GM12864 (cell line): ENCODE data around the gene TTC1.

Source experiments
- DNase-seq: peaks from one replicate; pipeline ENCODE4 v3.0.0-alpha.2; 2011; ENCODE audit warnings: low read depth
- H3K4me3 ChIP-seq: 2 replicates; pipeline ENCODE4 v1.5.1; 2011; ENCODE audit warnings: mild to moderate bottlenecking, low read depth, low read length, control low read depth
- TF ChIP-seq, protein P1 (sequence below): IDR thresholded peaks from 2 replicates; pipeline ENCODE4 v1.5.1; 2011; ENCODE audit warnings: low read depth, mild to moderate bottlenecking, moderate library complexity, low read length, control low read depth, inconsistent platforms; ENCODE audit errors: missing control alignments

TTC1 gene

DNA sequence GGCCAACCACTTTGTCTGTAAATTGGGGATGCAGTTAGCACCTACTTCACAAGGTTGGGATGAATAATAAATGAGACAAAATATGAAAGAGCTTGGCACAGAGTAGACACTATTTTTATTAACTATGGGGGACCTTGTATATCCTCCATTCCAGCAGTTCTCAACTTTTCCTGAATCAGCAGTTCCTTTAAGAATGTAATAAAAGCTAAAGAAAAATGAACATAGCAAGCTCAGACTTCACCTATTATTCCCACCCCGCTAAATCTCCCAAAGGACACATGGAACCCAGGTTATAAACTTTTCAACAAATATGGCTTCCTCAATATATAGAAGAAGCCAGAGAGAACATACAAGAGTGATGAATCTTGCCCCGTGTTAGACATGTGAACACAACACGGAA is 32.0 kb upstream of the TTC1 start:
- H3K4me3 ChIP-seq, result no peak overlapping the region
- no peak for DNase-seq
- TF ChIP-seq, protein P1, sequence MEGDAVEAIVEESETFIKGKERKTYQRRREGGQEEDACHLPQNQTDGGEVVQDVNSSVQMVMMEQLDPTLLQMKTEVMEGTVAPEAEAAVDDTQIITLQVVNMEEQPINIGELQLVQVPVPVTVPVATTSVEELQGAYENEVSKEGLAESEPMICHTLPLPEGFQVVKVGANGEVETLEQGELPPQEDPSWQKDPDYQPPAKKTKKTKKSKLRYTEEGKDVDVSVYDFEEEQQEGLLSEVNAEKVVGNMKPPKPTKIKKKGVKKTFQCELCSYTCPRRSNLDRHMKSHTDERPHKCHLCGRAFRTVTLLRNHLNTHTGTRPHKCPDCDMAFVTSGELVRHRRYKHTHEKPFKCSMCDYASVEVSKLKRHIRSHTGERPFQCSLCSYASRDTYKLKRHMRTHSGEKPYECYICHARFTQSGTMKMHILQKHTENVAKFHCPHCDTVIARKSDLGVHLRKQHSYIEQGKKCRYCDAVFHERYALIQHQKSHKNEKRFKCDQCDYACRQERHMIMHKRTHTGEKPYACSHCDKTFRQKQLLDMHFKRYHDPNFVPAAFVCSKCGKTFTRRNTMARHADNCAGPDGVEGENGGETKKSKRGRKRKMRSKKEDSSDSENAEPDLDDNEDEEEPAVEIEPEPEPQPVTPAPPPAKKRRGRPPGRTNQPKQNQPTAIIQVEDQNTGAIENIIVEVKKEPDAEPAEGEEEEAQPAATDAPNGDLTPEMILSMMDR, result no peak

DNA sequence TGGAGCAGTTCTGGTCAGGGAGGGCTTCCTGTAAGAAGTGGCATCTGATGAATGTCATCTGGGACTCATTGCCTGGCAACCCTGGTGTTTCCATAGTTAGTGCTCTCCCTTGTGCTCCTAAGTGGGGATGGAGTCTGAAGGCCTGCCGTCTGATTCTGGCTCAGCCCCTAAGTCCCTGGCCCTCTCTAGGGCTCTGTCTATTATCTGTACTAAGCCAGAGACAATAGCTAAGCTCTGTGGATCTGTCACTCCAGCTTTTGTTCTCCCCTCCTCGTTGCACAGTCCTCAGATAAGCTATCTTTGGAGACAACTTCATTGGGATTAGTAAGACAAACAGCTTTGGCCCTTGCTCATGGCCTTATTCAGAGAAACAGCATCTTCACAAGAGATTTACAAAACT is 30.6 kb upstream of the TTC1 start:
- TF ChIP-seq, protein P1, result no peak
- no peak for DNase-seq
- H3K4me3 ChIP-seq, result no peak overlapping the region

DNA sequence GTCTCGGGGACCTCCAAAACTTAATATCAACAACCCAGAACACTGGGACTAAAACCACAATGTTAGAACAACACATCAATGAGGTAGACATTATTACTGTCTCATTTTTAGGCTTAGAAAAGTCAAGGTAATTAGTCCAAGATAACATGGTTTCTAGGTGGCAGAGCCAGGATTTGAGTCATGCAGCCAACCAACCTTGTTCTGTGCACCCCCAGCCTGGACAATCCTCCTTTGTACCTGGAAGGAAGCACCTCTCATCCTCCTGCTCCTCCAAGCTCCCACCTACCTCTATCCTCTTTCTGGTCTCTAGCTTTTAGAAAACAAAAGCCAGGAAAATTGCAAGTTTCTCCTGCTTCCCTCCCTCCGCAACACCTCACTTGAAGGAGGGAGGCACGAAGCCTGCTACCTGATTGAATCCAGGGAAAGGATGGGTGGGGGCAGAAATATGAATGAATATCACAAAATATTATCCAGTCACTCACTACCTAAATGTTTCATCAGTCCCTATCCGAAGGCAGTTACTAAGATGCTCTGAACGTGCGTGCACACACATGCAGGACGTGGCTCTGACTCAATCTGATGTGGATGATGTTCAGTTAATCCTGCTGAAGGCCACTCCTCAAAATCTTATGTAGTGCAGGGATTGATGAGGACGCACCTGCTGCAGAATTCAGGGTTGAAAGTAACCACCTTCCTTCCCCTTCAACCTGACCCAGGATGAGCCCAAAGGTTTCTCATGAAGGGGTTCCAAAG is 26.3 kb upstream of the TTC1 start:
- no peak overlapping the region for H3K4me3 ChIP-seq
- TF ChIP-seq, protein P1, result no peak
- no peak for DNase-seq

DNA sequence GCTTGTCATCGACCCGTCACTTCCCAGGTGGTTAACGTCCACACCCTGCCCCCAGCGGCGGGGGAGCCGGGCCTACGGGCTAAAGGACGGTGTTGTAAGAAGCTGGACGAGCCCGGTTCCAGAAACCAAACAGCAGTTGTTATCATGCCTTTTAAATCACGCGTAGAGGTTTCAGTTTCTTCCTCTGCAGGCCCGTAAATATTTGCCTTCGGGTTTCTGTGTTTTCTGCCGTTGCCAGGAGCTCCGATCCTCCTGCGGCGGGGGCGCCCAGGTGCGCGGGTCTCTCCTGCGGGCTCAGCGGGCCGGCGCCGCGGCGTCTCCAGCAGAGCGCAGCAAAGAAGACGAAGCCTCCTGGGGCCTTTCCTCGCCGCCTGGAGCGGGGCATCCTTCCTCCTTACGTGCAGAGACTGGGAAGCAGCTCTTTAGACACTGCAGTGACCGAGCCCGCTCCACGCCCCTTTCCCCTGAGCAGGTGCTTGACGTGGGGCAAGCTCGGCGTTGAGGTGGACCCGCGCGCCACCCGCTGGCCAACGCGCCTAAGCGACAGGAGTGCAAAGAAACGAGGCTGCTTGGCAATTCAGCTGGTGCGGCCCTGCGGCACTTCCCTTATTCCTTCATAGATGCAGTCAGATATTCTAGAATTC is 21.8 kb upstream of the TTC1 start:
- peak; percentile 19 for DNase-seq
- H3K4me3 ChIP-seq, result peak overlapping the region; percentile 34
- TF ChIP-seq, protein P1, result peak; percentile 75

DNA sequence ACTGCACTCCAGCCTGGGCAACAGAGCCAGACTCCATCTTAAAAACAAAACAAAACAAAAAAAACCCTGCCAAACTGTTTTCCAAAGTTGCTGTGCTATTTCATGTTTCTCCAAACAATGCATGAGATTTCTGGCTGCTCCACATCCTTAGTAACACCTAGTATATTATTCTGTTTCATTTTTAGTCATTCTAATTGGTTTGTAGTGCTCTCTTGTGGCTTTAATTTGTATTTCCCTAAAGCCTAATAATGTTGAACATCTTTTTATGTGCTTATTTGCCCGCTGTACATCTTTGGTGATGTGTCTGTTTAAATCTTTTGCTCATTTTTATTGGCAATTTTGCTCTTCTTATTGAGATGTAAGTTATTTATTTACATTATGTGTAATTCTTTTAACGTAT is 18.4 kb upstream of the TTC1 start:
- no peak for DNase-seq
- H3K4me3 ChIP-seq, result no peak overlapping the region
- TF ChIP-seq, protein P1, result no peak

DNA sequence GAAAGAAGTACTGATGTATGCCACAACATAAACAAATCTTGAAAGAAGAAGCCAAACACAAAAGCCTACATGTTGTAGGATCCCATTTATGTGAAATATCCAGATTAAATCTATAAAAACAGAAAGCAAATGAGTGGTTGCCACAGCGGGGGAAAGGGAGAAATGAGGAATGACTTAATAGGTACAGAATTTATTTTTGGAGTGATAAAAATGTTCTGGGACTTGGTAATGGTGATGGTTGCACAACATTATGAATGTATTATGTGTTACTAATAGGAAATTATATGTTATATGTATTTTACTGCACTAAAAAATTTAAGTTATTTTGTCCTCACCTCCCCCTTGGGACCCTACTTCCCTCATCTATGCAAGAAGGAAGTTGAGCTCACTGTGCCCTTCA is 16.4 kb upstream of the TTC1 start:
- H3K4me3 ChIP-seq, result no peak overlapping the region
- DNase-seq, result no peak
- TF ChIP-seq, protein P1, result no peak

DNA sequence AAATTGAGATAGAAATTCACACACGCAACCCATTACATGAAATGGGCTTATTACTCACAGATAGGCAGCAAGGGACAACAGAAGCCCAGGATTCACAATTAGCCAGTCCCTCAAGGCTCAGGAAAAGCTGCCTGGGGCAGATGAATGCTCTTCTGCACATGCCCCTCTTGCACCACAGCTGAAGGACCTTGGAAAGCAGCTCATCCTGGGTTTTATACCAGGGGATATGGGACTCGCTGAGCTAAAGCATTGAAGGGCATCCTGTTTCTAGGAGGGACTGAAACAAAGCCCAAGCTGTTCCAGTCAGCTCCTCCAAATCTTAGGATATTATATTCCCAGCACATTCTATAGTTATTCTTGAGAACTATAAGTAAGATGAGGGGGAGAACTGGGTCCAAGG is 15.7 kb upstream of the TTC1 start:
- H3K4me3 ChIP-seq, result no peak overlapping the region
- DNase-seq, result no peak
- TF ChIP-seq, protein P1, result no peak
